ENCODE results near the gene FAM219A.

FAM219A gene

DNA sequence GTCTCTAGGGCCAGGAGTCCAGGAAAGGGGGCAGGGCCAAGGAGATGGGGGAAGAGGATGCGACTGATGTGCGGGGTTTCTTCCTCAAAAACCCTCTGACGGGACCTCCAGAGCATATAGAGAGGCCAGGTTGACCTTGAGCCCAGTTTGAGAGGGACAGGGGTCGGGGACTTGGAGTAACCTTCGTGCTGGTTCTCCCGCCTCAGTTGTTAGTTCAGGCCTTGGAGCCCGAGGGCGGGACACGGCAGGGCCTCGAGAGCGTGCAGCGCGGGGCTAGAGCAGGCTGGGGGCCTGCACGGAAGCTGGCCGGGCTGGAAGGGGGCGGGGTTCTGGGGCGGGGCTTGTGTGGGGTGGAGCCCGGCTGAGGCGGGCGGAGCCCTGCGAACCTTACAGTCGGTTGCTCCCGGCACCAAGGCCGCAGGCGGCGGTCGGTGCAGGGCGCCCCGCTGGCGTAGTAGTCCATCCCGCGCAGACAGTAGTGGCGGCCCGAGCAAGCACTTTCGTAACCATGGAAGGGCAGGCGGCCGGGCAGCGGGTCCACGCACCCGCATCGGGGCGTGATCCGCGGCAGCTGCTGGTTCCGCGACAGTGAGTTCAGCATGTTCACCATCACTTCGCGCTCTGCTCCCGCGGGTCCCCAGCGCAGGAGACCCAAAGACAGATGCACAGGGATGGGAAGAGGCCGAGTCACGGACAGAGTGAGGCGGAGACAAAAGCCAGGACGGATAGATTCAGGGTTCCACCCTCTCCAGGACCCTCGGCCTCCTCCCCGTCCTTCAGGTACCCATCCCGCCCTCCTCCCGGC lies 77.7 kb downstream of the FAM219A start:
- TF ChIP-seq CTCF (IDR thresholded peaks at IDR 0.05; ENCODE audit: low read depth, low read length, missing control alignments), result no peak
- peak; percentile 21 for DNase-seq (ENCODE audit: extremely low read depth, low read depth)
- H3K4me3 ChIP-seq (replicated peaks; ENCODE audit: low read depth, low read length), result peak overlapping the region; percentile 35

- H3K4me3 ChIP-seq (replicated peaks; ENCODE audit: low read depth, low read length), result peak overlapping the region; percentile 28
- no peak for TF ChIP-seq CTCF (IDR thresholded peaks at IDR 0.05; ENCODE audit: low read depth, low read length, missing control alignments)
- no peak for DNase-seq (ENCODE audit: extremely low read depth, low read depth)
Measured at GRCh38 chr9:34380034-34380510, 78.3 kb downstream of the FAM219A start.

DNA sequence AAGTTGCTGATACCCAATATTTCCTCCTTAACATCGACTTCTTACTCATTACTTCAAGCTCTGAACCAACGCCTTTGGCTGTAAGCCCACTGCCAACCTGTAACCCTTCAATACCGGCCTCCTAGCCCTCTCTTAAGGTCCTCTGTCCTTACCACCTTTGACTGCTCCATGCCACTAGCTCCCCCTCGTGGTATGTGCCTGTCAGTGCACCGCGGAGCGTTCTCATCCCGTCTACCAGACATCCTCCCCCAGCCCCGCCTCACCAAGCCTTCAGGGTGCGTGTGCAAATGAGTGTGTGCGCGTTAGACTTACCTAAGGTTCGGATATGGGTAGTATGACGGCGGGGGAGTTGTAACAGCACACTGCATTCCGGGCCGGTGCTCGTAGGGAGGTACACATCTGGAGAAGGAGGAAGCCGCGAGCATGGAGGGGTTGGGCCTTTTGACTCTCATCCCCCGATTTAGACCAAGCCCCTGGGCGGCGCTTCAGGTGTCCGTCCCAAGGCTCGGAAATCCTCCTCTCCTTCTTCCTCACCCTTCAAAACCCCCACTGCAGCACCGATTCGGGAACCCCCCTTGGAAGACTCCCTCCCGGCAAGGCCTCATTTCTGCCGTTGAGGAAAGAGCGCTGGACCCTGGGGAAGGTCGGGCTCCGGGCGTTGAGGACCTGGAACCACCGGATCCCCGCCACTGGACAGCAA lies 78.9 kb downstream of the FAM219A start:
- TF ChIP-seq CTCF (IDR thresholded peaks at IDR 0.05; ENCODE audit: low read depth, low read length, missing control alignments), result peak; percentile 98
- peak overlapping the region; percentile 28 for H3K4me3 ChIP-seq (replicated peaks; ENCODE audit: low read depth, low read length)
- peak; percentile 66 for DNase-seq (ENCODE audit: extremely low read depth, low read depth)

GRCh38 chr9:34378376-34379060 lies 79.9 kb downstream of the FAM219A start:
- no peak for TF ChIP-seq CTCF (IDR thresholded peaks at IDR 0.05; ENCODE audit: low read depth, low read length, missing control alignments)
- no peak for DNase-seq (ENCODE audit: extremely low read depth, low read depth)
- no peak overlapping the region for H3K4me3 ChIP-seq (replicated peaks; ENCODE audit: low read depth, low read length)

- no peak for DNase-seq (ENCODE audit: extremely low read depth, low read depth)
- peak overlapping the region; percentile 52 for H3K4me3 ChIP-seq (replicated peaks; ENCODE audit: low read depth, low read length)
- TF ChIP-seq CTCF (IDR thresholded peaks at IDR 0.05; ENCODE audit: low read depth, low read length, missing control alignments), result no peak
Measured at GRCh38 chr9:34377404-34377746, 81.0 kb downstream of the FAM219A start.

GRCh38 chr9:34376596-34377403 lies 81.6 kb downstream of the FAM219A start, which contains the start of gene MYORG:
Gene MYORG (minus strand): TSS chr9:34376898. CDS start chr9:34372943, 3,955 bp downstream.
- TF ChIP-seq CTCF (IDR thresholded peaks at IDR 0.05; ENCODE audit: low read depth, low read length, missing control alignments), result no peak
- peak within 1 kb of the TSS; percentile 52 for H3K4me3 ChIP-seq (replicated peaks; ENCODE audit: low read depth, low read length)
- peak; percentile 67 for DNase-seq (ENCODE audit: extremely low read depth, low read depth)
